ENCODE measurements around the gene YIF1A. TPM values are rescaled to one million over a fixed set of nuclear protein-coding genes. Genes with fewer than 3 reads are reported as not detected.

YIF1A gene
- total RNA-seq, 1 experiment from 2014 or later, result 64.3 TPM

- Histone ChIP-seq H3K27ac (ENCODE audit: insufficient read length, low read depth, low read length) (no peak overlapping the region), H3K4me1 (ENCODE audit: insufficient read depth, low read length) (peaks cover 2% of the 10 kb centered on the region; the same call in 1 of the 2 replicates), H2AK5ac (ENCODE audit: insufficient read length, low read length) (no peak overlapping the region), H2AFZ (ENCODE audit: low read length) (no peak overlapping the region), H2BK120ac (ENCODE audit: low read depth, low read length, poor library complexity, severe bottlenecking) (no peak overlapping the region), H3K18ac (ENCODE audit: insufficient read length, low read depth, low read length) (no peak overlapping the region), H3K79me1 (ENCODE audit: insufficient read depth, low read depth, low read length, poor library complexity, severe bottlenecking) (no peaks in the 10 kb centered on the region), H4K8ac (replicated peaks; ENCODE audit: insufficient read length, low read depth, low read length) (no peak overlapping the region), H3K23me2 (ENCODE audit: insufficient read length, low read depth, low read length, poor library complexity, severe bottlenecking) (no peaks in the 10 kb centered on the region), H3K4me2 (ENCODE audit: insufficient read depth, insufficient read length, low read length) (no peak overlapping the region), H3T11ph (ENCODE audit: low read length) (no peak overlapping the region), H2BK12ac (ENCODE audit: insufficient read length, low read depth, low read length) (no peak overlapping the region), H3K14ac (ENCODE audit: insufficient read depth, low read length) (no peak overlapping the region), H4K5ac (ENCODE audit: insufficient read length, low read depth, low read length) (no peak overlapping the region), H3K27me3 (ENCODE audit: insufficient read depth, low read length) (no peaks in the 10 kb centered on the region), H3K79me2 (ENCODE audit: insufficient read depth, low read length) (no peaks in the 10 kb centered on the region), H3K56ac (ENCODE audit: insufficient read length, low read depth, low read length) (no peak overlapping the region), H2BK15ac (ENCODE audit: low read depth, low read length) (no peak overlapping the region), H3K4ac (ENCODE audit: low read depth, low read length) (no peak overlapping the region), H2BK20ac (ENCODE audit: low read depth, low read length, poor library complexity, severe bottlenecking) (no peak overlapping the region), H2BK5ac (ENCODE audit: insufficient read length, low read length) (no peak overlapping the region), H3K23ac (ENCODE audit: insufficient read length, low read depth, low read length) (no peak overlapping the region), H4K20me1 (ENCODE audit: control insufficient read depth, insufficient read depth, insufficient read length) (no peaks in the 10 kb centered on the region), H3K9ac (ENCODE audit: extremely low read depth, insufficient read length, low read length) (no peak overlapping the region), H4K91ac (ENCODE audit: insufficient read length, low read depth, low read length) (no peak overlapping the region), H3K9me3 (ENCODE audit: control insufficient read depth, low read depth, low read length) (no peaks in the 10 kb centered on the region)
- Mint-ChIP-seq H3K36me3 (ENCODE audit: insufficient read depth in 1 of 3, low read depth in 3 of 3) (peaks cover 8 to 18% (median 16%) of the 10 kb centered on the region in 3 experiments), H3K27ac (no peak overlapping the region), H3K4me3 (peak overlapping the region in 1 of 2 experiments; percentile 39; a peak in 1 of 5 replicates), H3K4me1 (peaks cover 22 to 30% of the 10 kb centered on the region in 2 experiments), H3K27me3 (ENCODE audit: low read depth) (peaks cover 29% of the 10 kb centered on the region), H3K9me3 (peaks cover 14 to 20% of the 10 kb centered on the region in 2 experiments)
- TF ChIP-seq, protein P1, sequence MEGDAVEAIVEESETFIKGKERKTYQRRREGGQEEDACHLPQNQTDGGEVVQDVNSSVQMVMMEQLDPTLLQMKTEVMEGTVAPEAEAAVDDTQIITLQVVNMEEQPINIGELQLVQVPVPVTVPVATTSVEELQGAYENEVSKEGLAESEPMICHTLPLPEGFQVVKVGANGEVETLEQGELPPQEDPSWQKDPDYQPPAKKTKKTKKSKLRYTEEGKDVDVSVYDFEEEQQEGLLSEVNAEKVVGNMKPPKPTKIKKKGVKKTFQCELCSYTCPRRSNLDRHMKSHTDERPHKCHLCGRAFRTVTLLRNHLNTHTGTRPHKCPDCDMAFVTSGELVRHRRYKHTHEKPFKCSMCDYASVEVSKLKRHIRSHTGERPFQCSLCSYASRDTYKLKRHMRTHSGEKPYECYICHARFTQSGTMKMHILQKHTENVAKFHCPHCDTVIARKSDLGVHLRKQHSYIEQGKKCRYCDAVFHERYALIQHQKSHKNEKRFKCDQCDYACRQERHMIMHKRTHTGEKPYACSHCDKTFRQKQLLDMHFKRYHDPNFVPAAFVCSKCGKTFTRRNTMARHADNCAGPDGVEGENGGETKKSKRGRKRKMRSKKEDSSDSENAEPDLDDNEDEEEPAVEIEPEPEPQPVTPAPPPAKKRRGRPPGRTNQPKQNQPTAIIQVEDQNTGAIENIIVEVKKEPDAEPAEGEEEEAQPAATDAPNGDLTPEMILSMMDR (conservative IDR thresholded peaks at IDR 0.05), result no peak
- DNase-seq, result no peak
- no CpG with 5 or more reads among the region's 3 CpGs for WGBS (ENCODE audit: extremely low coverage, insufficient read length, low lambda C conversion rate)
These were observed 29.6 kb upstream of the YIF1A start for GRCh38 chr11:66318600-66318970.

Measured in H9 (cell line).